Effector CD4-positive, alpha-beta T cell (primary cell): Measurements from ENCODE around the gene KIZ.

ENCODE experiments used
- DNase-seq: peaks from one replicate; pipeline ENCODE4 v3.0.0-alpha.2; 2020

KIZ gene

GRCh38 chr20:21272279-21272678, 146.4 kb downstream of the KIZ start:
- DNase-seq = no peak

- no peak for DNase-seq
Observed at GRCh38 chr20:21272679-21273078, 146.8 kb downstream of the KIZ start.

GRCh38 chr20:21273755-21274386, 148.0 kb downstream of the KIZ start:
- no peak for DNase-seq

GRCh38 chr20:21278829-21279228, 152.9 kb downstream of the KIZ start:
- DNase-seq = no peak

GRCh38 chr20:21279706-21280521, 154.0 kb downstream of the KIZ start:
- no peak for DNase-seq

- DNase-seq = no peak
Observed at GRCh38 chr20:21280522-21281016, 154.7 kb downstream of the KIZ start.

- no peak for DNase-seq
Observed at GRCh38 chr20:21286775-21287174, 160.9 kb downstream of the KIZ start.

- no peak for DNase-seq
Observed at GRCh38 chr20:21288587-21289370, 162.9 kb downstream of the KIZ start.

- no peak for DNase-seq
Observed at GRCh38 chr20:21289651-21290050, 163.8 kb downstream of the KIZ start.

- DNase-seq = no peak
Observed at GRCh38 chr20:21291026-21291425, 165.1 kb downstream of the KIZ start.

GRCh38 chr20:21294755-21295154, 168.9 kb downstream of the KIZ start:
- DNase-seq = no peak
